Stimulated activated CD8-positive, alpha-beta memory T cell treated with anti-CD3 and anti-CD28 coated beads, Interleukin-12 subunit alpha, Interleukin-12 subunit beta, amount 100 ng/mL, for 1 hour (primary cell): Measurements from ENCODE around the gene ATAD3A.
"Not testable (repeated sequence)": the region's sequence is repeated elsewhere in the genome, so short reads cannot be mapped to it uniquely, and the experiment has no call there.

ENCODE experiments used
- DNase-seq: peaks from one replicate; pipeline ENCODE4 v3.0.0-alpha.2; 2020; ENCODE audit warnings: low read depth

Gene ATAD3A

DNA sequence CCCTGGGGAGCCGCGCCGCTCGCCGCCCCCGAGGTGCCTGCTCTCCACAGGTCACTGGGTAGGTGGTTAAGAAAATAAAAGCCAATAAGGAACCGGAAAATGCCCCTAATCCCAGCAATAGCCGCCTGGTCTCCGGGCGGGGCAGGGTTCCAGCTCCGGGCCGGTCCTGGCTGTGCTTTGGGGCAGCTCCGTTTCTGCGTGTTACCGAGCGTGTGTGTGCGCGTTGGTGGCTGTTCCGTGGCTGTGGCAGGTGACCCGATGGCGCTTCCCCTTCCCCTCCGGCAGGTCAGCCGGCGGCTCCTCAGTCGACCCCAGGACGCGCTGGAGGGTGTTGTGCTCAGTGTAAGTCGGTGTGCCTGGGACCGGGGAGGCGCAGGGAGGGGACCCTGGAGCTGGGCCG lies 11.3 kb downstream of the ATAD3A start:
- not testable (repeated sequence) for DNase-seq

DNA sequence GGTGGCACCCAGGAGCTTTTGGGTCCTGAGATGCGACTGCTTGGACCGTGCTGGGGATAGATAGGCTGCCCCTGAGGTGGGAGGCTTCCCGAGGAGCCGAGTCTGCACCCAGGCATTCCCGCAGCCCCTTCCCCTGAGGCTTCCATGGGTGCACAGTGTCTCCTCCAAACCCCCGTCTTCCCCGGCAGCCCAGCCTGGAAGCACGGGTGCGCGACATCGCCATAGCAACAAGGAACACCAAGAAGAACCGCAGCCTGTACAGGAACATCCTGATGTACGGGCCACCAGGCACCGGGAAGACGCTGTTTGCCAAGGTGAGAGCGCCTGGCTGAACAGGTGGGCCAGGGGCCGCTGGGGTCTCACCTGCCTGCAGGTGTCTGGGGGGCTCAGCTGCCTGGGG lies 11.7 kb downstream of the ATAD3A start:
- DNase-seq = not testable (repeated sequence)

DNA sequence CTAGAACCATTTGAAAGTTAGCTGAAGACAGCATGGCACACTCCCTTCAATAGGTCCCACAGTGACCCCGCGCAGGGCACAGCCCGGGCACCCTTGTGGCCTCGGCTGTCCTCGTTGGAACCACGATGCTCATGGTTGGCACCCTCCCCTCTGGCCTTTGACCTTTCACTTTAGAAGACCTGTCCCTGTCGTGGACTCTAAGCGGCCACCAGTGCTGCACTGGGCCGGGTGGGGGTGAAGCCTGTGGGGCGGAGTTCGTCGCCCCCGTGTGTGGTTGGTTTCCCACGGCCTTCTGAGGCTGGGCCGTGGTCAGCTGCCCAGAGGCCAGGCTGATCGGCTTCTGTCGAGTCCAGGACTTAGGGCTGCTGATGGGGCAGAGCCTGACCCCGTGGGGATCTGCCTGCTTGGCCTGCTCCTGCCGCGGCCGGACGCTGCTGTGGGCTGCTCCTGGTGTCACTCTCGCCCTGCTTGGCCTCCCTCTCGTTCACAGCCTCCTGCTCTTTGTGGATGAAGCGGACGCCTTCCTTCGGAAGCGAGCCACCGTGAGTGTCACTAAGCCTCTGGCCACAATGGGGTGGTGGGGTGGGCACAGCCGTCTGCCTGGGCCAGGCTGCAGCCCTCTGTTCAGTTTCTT lies 12.9 kb downstream of the ATAD3A start:
- not testable (repeated sequence) for DNase-seq

DNA sequence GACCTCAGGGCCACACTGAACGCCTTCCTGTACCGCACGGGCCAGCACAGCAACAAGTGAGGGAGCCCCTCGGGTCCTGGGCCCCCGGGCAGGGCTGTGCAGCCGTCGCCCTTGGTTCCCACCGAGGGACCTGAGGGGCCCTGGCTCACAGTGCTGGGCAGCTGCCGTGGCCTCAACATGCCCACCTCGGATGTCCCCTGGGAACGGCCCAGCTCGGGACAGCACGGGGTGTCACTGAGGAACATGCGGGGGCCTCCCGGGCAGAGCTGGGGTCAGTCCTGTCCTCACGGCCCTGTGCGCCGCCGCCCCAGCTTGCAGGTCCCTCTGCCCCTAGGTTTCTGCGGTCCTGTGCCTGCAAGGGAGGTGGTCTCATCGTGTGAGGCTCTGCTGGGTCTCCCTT lies 14.5 kb downstream of the ATAD3A start:
- not testable (repeated sequence) for DNase-seq

DNA sequence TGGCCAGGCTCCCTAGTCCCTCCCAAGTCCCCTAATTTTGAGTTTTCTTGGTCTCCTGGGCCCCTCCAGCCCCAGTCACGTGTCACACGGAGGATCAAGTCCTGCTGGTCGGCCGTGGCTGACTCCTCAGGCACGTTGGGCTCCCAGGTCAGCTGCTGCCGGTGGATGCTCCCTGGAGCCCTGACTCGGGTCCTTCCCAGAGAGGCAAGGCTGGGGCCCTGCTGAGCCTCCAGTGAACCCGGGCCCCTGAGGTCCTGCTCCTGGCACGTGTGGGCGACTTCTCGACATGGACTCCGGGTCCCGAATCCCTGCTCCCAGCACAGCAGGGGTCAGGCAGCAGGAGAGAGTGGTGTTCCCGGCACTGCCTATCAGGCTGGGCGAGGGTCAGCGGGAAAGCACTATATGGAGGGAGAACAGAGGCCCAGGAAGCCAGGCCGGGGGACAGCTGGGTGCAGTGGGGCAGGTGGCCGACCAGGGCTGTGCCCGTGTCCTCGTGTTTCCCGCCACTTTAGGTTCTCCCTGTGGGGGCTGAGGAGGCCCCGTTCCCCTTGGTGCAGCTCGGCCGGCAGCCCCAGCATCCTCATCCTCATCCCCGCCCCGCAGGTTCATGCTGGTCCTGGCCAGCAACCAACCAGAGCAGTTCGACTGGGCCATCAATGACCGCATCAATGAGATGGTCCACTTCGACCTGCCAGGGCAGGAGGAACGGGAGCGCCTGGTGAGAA lies 15.3 kb downstream of the ATAD3A start:
- DNase-seq = no peak

DNA sequence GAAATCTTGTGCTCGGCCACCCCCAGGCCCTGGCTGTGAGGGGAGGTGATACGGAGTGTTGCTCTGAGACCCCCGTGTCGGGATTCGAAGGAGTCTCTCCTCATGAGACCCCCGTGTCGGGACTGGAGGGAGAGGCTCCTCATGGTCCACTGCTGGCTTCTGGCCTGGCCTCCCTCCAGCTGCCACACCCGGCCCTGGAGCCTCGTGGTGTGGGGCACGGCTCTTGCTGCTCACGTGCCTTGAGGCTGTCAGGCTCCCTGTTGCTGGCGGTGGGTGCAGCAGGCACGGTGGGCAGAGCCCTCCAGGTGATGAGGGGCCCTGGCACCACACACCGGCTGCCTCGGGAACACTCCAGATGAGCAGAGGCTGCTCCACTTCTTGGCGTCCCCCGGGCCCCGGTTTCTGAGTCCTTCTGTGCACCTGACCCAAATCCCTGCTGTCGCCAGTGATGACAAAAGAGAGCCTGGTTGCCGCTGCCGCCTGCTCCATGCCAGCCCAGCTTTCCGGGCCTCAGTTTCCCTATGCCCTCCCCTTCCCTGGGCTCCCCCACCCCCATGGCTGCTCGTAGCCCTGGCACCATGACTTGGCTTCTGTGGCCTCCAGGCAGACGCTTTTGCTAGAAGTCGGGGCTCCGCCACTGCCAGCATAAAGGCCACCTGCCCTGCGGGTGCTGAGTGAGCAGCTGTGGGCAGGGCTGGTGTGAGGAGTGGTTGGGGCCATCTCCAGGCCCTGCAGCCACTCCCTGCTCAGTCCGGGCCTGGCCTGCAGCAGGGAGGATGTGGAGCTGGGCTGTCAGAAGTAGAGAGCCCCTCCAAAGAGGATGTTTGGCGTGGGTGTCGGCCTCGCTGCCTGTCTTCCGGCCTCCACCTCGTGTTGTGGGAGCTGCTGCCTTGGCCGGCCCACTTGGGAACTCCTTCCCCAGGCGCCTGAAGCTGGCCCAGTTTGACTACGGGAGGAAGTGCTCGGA lies 16.6 kb downstream of the ATAD3A start:
- no peak for DNase-seq

DNA sequence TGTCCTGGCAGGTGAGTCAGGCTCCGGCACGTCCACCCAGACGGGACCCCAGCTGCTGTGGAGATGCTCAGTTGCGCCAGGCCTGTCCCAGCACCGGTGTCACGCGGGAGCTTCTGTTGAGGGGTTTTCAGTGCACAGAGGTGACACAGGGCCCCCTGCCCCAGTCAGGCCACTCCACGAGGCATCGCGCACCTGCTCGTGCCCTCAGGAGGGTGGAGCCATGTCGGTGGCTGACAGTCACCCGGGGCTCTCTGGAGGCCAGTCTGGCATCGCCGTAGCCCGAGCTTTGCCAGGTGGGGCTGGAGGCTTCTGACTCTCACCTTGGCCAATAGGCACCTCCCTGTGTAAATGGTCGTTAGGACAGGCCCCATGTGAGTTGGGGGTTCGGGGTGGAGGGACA lies 17.4 kb downstream of the ATAD3A start:
- no peak for DNase-seq

DNA sequence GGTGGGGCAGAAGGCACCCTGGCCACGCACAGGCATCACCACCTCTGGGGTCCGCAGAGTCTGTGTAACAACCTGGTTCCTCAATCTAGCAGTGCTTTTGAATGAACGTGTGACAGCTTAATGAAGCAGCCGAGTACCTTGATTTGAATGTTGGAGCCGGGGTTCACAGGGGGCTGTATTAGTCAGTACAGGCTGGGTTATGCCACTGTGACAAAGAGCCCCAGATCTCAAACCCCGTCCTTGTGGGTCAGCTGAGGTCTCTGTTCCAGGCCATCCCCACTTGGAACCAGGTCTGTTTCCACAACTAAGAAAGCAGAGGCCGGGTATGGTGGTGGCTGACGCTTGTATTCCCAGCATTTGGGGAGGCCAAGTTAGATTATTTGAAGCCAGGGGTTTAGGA lies 18.0 kb downstream of the ATAD3A start:
- no peak for DNase-seq

DNA sequence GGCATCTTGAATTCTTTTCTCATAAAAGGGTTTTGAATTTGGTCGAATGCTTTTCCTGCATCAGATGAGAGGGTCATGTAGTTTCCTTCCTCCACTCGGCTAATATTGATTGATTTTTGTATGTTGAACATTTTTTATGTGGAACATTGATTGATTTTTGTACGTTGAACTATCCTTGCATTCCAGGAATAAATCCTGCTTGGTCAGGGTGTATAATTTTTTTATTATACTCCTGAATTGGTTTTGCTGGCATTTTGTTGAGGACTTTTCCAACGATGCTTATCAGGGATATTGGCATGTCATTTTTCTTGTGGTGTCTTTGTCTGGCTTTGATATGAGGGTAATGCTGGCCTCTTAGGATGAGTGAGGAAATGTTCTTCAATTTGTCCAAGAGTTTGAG lies 20.0 kb downstream of the ATAD3A start:
- no peak for DNase-seq

DNA sequence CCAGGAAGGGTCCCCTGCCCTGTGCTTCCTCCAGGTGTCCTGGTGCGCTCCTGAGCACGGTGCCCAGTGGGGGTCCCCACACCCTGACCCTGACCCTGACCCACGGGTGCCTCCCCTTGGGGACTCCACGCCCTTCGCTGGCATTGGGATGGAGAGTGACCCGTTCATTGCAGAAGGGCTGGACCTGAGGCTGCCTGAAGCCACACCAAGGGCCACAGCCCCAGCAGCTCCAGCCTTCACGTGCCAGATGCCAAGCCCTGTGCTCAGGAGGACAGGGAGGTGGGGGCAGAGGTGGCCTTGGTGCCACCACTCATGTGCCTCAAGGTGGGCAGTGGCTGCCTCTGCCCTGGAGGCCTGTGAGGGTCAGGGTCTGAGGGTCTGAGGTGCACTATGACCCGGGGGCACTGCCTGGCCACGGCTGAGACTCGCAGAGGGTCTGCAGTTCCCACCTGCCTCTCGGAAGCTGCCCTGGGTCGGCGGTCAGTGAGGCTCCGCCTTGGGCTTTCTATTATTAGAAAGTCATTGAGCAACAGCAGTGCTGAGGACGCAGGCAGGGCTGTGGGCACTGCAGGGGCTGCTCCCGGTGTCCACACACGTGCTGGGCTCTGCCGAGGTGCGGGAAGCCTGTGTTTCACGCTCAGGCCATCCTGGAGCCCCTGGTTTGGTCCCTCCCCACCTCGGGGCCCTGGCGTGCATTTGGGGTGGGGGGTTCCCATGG lies 21.4 kb downstream of the ATAD3A start:
- DNase-seq = not testable (repeated sequence)

DNA sequence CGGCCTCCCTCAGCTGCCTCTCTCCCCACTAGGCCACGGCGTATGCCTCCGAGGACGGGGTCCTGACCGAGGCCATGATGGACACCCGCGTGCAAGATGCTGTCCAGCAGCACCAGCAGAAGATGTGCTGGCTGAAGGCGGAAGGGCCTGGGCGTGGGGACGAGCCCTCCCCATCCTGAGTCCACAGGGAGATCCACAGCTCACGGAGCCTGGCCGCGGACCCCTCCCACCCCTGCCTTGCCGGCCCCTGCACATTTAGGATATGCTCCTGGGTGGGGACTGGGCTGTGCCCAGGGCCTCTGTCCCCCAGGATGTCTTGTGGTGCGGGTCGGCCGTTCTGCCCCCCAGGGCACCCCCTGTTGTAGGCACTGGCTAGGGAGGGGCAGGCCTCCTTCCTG lies 21.9 kb downstream of the ATAD3A start:
- not testable (repeated sequence) for DNase-seq

DNA sequence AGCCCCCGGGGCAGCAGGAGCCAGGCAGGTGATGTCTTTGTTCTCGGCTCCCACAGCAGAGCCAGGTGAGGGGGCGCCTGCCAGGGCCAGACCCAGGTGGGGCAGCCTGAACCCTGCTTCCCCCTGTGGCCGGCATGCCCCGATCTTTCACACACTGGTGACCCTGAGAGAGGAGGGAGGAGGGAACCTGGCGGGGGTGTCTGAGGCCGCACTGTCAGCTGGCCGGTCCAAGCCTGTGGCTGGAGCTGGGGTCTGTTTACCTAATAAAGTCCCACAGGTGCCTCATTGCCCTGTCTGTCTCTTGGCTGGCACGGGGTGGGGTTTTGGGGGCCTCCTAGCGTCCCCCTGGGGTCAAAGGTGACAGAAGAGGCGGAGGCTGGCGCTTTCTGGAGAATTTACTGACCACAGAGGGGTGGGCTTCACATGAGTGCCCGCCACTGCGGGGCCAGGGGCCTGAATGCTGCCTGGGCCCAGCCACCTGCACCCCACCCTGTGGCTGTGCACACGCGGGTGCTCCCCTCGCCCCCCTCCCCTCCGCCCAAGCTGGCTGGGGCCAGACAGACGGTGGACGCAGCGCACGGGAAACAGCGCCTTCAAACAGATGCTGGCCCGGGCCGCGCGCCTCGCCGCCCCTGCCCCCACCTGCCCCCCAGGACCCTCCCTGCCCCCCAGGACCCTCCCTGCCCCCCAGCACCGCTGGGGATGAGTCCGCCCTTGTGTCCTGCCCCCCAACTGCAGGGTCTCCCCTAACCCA lies 22.6 kb downstream of the ATAD3A start:
- DNase-seq = no peak

DNA sequence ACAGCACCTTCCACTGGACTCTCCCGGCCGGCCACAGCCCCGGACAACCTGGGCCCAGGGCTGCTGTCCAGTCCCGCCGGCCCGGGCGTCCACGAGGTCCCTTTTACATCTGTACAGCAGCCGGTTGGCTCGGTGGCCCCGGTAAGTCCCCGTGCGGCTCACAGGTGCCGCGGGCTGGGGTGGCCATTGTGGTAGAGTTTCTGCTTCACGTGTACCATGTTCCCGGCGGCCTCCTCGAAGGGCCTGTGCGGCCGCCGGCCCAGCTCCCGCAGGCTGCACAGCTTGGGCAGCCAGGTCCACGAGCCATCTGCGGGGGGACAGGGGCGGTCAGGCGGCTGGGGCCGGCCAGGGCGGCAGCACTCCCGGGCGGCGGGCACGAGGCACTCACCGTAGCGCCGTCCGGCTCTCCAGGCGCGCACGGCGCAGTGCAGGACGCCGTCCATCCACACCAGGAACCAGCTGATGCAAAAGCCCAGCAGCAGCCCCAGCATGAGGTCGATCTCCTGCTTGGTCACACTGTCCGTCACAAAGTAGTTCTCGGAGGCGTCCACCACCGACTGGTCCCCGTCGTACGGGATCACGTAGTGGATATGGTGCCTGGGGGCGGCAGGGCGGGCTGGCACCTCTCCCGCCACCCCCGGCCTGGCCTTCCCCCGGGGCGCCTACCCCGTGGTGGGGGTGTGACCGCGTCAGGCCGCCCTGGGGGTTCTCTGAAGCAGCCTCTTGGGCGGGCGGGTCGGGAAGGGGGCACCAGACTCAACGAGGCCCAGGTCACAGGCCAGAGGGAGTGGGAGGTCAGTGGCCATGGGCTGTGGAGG lies 23.4 kb downstream of the ATAD3A start:
- no peak for DNase-seq

DNA sequence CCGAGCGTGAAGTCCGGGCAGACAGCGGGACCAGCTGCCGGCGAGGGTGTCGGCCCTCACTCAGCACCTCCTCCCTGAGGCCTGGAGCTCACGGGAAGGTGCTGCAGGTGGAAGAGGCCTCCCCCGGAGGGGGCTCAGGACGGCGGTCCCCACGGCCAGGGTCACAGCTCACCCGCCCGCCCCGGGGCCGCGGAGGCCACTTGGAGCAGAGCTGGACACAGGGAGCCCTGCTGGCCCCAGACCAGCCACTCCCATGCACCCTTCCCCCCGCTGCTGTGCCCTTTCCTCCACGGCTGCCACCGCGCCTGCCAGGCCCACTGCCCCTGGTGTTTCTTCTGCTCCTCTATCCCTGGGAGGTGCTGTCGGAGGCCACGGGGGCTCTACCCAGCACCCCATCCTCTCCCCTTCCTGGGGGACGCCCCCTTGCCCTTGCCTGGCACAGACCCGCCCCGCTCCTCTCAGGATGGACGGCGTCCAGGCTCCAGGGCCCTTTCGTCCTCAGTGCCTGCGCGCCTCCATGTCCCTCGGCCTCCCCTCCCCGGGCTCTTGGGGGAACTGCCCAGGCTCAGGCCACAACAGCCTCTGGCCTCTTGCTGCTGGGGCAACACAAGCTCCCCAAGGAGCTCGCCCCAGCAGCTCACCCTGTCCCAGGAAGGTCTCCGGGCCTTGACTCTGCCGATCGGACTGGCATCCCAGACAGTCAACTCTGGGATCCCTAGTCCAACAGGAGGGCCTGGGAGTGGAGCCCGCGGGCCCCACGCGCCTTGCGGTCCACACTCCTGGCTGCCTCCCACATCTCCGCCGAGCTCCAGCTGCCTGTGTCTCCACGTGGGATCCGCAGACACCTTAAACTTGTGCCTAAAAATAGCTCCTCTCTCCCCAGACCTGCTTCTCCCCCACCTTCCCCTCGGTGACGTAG lies 24.3 kb downstream of the ATAD3A start:
- no peak for DNase-seq

DNA sequence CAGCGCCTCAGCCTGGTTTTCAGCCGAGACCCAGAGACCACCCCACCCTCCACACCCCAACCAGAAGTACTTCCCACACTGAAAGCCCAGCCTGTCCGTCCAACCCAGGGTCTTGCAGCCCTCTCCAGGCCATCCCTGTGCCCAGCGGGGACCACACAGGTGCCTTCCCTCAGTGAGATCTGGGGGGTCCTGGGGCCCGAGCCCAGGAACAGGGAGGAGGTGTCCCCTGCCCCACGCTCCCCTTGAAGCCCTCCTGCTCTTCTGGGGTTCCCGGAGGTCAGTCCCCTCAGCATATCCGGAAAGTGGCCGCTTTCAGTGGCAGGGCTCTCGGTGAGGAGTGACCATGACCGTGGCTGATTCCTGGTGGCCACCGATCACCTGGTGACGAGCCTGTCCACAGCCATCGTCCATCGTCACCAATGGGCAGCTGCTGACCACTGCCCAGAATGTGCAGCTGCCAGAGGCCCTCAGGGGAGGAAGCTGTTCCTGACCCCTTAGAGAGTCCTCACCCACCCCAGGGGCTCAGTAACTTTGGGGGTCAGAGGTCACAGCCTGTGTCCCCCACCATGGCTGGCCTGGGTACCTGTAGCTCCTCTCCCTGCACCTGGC lies 25.1 kb downstream of the ATAD3A start:
- no peak for DNase-seq

DNA sequence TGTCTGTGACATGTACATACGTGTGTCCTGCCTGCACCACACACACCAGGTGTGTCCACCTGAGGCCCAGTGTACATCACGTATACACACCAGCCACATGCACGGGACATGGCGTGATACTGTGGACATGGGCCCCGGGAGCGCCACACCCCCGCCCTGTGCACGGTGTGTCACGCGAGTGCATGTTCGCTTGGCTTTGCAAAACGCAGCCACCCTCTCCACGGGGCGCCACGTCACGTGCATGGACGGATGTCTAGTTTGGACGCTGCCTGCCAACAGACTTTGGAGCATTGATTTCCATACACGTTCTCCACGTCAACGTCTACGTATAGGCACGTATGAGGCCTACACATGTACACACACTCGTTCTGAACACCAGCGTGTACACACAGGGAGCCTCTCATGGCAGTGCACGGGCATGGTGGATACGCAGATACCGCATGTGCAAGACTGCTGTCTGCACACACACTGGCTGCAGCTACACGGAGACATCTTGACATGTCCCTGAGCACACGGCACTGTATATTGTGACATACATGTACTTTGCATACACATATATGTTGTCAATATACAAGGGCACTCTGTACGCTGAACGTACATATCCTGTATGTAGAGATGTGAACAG lies 25.8 kb downstream of the ATAD3A start:
- no peak for DNase-seq

DNA sequence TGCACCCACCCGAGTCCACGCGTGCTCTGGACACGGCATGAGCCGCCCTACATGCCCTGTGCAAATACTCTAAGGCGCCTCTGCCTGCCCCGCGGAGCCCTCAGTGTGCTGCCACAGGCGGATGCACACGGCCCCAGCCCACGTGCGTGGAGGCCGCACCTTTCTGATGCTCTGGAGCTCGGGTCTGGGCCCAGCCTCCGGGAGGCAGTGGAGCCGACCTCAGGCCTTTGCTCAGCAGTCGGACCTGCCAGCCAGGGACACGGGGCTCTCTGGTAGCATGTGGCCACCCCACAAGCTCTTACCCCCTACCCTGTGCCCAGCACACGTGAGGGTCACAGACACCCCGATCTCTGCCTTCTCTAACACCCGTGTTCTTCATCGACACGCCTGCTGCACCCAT lies 26.4 kb downstream of the ATAD3A start:
- no peak for DNase-seq

DNA sequence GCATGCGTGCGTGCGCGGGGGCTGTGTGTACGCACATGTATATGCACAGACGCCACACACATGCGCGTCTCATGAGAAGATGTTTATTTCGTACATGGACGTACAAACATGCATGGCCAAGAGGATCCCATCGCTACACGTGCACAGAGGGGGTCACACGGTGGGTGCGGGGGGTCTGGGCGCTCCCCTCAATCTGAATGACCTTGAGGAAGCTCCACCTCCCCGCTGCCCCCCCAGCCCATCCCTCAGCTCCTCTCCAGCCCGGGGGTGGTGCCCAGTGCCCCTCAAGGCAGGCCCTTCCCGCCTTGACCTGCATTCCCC lies 27.0 kb downstream of the ATAD3A start:
- no peak for DNase-seq
